Keratinocyte (primary cell): Measurements from ENCODE around the gene USH2A. TPM values are rescaled to one million over a fixed set of nuclear protein-coding genes. Genes with fewer than 3 reads are reported as not detected.

Experiments
- DNase-seq: peaks from one replicate; pipeline ENCODE4 v3.0.0-alpha.2; 2011; ENCODE audit warnings: low read depth, missing footprints, low spot score
- FAIRE-seq: peaks from 2 replicates; lab custom pipeline; 2011; peaks lifted over from hg19 to GRCh38; lab: Jason Lieb, UNC
- H2AFZ ChIP-seq: 2 replicates; pipeline ENCODE4 v1.6.0; 2012; ENCODE audit warnings: low read length, control low read depth, inconsistent platforms; ENCODE audit not compliant: control insufficient read depth
- H3K27ac ChIP-seq: 2 replicates; pipeline ENCODE4 v1.5.1; 2011; ENCODE audit warnings: low read length; ENCODE audit not compliant: control insufficient read depth, insufficient read depth
- H3K27me3 ChIP-seq: 3 replicates; pipeline ENCODE4 v1.6.0; 2011; ENCODE audit warnings: low read length; ENCODE audit not compliant: control insufficient read depth, insufficient read depth; ENCODE audit errors: extremely low read depth
- H3K36me3 ChIP-seq, 2 experiments: 2 replicates in 1 of 2; 3 replicates in 1 of 2; pipeline ENCODE4 v1.5.1; 2011; ENCODE audit warnings: low read length in 2 of 2, mild to moderate bottlenecking in 1 of 2; ENCODE audit not compliant: control insufficient read depth in 2 of 2, insufficient read depth in 2 of 2; ENCODE audit errors: extremely low read depth in 1 of 2
- H3K4me1 ChIP-seq: 3 replicates; pipeline ENCODE4 v1.5.1; 2011; ENCODE audit warnings: low read length; ENCODE audit not compliant: control insufficient read depth, insufficient read depth; ENCODE audit errors: extremely low read depth
- H3K4me2 ChIP-seq: 3 replicates; pipeline ENCODE4 v1.6.0; 2011; ENCODE audit warnings: low read depth, low read length; ENCODE audit not compliant: control insufficient read depth, insufficient read depth; ENCODE audit errors: extremely low read depth
- H3K4me3 ChIP-seq, 3 experiments: fragments of 200-600 bp in 1 of 3; sonication (generic) in 1 of 3; 2 replicates in 2 of 3; 3 replicates in 1 of 3; pipeline ENCODE4 v1.5.1; 2011 to 2016; ENCODE audit warnings: low read length in 3 of 3, mild to moderate bottlenecking in 3 of 3, control low read depth in 2 of 3, inconsistent platforms in 1 of 3, low read depth in 1 of 3, mixed read lengths in 1 of 3, mixed run types in 1 of 3, moderate library complexity in 1 of 3; ENCODE audit not compliant: control insufficient read depth in 2 of 3, insufficient read depth in 2 of 3; ENCODE audit errors: extremely low read depth in 1 of 3
- H3K79me2 ChIP-seq: 2 replicates; pipeline ENCODE4 v1.6.0; 2012; ENCODE audit warnings: low read length; ENCODE audit not compliant: control insufficient read depth, insufficient read depth
- H3K9ac ChIP-seq: 3 replicates; pipeline ENCODE4 v1.6.0; 2011; ENCODE audit warnings: low read length; ENCODE audit not compliant: control insufficient read depth, insufficient read depth; ENCODE audit errors: extremely low read depth
- H3K9me1 ChIP-seq: 3 replicates; pipeline ENCODE4 v1.6.0; 2011; ENCODE audit warnings: low read length; ENCODE audit not compliant: control insufficient read depth, insufficient read depth; ENCODE audit errors: extremely low read depth
- H3K9me3 ChIP-seq: 2 replicates; pipeline ENCODE4 v1.5.1; 2012; ENCODE audit warnings: low read depth, low read length; ENCODE audit not compliant: control insufficient read depth
- H4K20me1 ChIP-seq: 3 replicates; pipeline ENCODE4 v1.6.0; 2011; ENCODE audit warnings: low read length; ENCODE audit not compliant: control insufficient read depth, insufficient read depth; ENCODE audit errors: extremely low read depth
- EZH2 ChIP-seq: IDR thresholded peaks from one replicate; pipeline ENCODE4 v1.6.1; 2012; ENCODE audit warnings: inconsistent platforms, mild to moderate bottlenecking, low read length, moderate library complexity
- dilution Hi-C: fragments of 300-500 bp; cut with MboI; formaldehyde crosslinking; loops from one replicate; pipeline ENCODE4 v1.7.0; 2020; ENCODE audit warnings: low sequenced_read_pairs; ENCODE audit not compliant: extremely low pct_ligation_motif_present
- polyA plus RNA-seq, 5 experiments: library from polyadenylated mRNA; depleted of rRNA in 3 of 5; stranded (reverse) in 3 of 5; stranded (forward) in 1 of 5; unstranded in 1 of 5; fragments of >200 nt; gene quantifications; 1 replicate in 1 of 5; 2 replicates in 3 of 5; 3 replicates in 1 of 5; pipeline versions ENCODE4 v1.2.1 to v1.2.3, GENCODE V29; 2011 to 2012; ENCODE audit warnings: missing spikeins in 2 of 5, low read depth in 1 of 5, low replicate concordance in 1 of 5
- TF ChIP-seq, protein P1 (sequence below), 3 experiments: IDR thresholded peaks in 1 of 3; conservative IDR thresholded peaks in 1 of 3; optimal IDR thresholded peaks in 1 of 3; 2 replicates in 2 of 3; 3 replicates in 1 of 3; pipeline versions ENCODE3 to v1.5.1; 2011; ENCODE audit warnings: low read length in 3 of 3, mild to moderate bottlenecking in 3 of 3, moderate library complexity in 2 of 3, control low read depth in 1 of 3, inconsistent platforms in 1 of 3; ENCODE audit not compliant: insufficient read depth in 2 of 3; ENCODE audit errors: extremely low read depth in 1 of 3

USH2A gene
- polyA plus RNA-seq, 1 donor (not counting 4 experiments of a cell fraction or from before 2014, with no cell fraction given) = not detected

DNA sequence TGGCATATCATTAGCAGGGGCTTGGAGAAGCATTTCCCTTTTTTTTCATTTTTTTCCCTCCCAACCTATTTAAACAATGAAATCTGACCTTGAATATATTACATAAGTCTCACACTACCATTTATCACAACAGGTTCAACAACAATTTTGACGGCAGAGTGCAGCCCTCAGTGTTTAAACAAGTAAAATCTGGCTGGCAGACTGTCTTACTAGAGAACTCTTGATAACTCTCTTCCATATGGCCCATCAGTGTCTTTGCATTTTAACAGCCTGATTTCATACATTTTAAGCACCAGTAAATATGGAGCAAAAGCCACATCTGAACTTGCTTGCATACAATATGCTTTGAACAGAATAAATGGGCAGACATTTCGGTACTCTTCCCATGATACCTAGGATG is 643.1 kb downstream of the USH2A start:
- H3K9me3 ChIP-seq = no peaks in the 10 kb centered on the region
- H3K79me2 ChIP-seq = no peaks in the 10 kb centered on the region
- FAIRE-seq (no peak), DNase-seq (no peak)
- no peaks in the 10 kb centered on the region for H4K20me1 ChIP-seq
- no peak for TF ChIP-seq EZH2
- TF ChIP-seq, protein P1, sequence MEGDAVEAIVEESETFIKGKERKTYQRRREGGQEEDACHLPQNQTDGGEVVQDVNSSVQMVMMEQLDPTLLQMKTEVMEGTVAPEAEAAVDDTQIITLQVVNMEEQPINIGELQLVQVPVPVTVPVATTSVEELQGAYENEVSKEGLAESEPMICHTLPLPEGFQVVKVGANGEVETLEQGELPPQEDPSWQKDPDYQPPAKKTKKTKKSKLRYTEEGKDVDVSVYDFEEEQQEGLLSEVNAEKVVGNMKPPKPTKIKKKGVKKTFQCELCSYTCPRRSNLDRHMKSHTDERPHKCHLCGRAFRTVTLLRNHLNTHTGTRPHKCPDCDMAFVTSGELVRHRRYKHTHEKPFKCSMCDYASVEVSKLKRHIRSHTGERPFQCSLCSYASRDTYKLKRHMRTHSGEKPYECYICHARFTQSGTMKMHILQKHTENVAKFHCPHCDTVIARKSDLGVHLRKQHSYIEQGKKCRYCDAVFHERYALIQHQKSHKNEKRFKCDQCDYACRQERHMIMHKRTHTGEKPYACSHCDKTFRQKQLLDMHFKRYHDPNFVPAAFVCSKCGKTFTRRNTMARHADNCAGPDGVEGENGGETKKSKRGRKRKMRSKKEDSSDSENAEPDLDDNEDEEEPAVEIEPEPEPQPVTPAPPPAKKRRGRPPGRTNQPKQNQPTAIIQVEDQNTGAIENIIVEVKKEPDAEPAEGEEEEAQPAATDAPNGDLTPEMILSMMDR (optimal IDR thresholded peaks at IDR 0.05 in 1 of 3, IDR thresholded peaks at IDR 0.05 in 1 of 3, conservative IDR thresholded peaks at IDR 0.05 in 1 of 3; ENCODE audit: extremely low read depth in 1 of 3, insufficient read depth in 2 of 3, low read length in 3 of 3) = no peak
- H3K4me2 ChIP-seq = no peak overlapping the region
- dilution Hi-C loops = no loop called here
- no peak overlapping the region for H3K4me3 ChIP-seq
- H2AFZ ChIP-seq = no peak overlapping the region
- no peaks in the 10 kb centered on the region for H3K27me3 ChIP-seq
- no peak overlapping the region for H3K27ac ChIP-seq
- peaks cover 8% of the 10 kb centered on the region for H3K4me1 ChIP-seq
- no peaks in the 10 kb centered on the region for H3K9me1 ChIP-seq
- H3K9ac ChIP-seq = no peak overlapping the region
- no peaks in the 10 kb centered on the region for H3K36me3 ChIP-seq

DNA sequence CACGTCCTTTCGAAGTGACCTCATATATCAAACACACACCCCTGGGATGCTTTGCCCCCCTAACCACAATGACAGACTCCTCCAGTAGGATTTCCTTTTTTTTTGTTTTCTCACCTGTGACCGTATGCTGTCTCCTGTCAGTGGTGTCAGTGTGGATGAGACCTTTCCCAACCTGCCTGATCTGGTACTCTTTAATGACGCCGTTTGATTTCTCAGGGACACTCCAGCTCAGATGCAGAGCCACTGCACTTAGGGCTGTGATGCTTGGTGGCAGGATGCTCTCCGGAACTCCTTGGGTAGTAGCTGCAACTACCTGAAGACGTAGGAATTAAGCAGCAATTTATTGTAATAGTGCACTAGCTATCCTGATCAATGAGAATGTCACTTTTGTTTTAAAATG is 643.5 kb downstream of the USH2A start:
- H3K79me2 ChIP-seq = no peaks in the 10 kb centered on the region
- H2AFZ ChIP-seq = no peak overlapping the region
- H3K9ac ChIP-seq = no peak overlapping the region
- H3K9me1 ChIP-seq = no peaks in the 10 kb centered on the region
- dilution Hi-C loops = no loop called here
- H3K4me2 ChIP-seq = no peak overlapping the region
- TF ChIP-seq EZH2 = no peak
- TF ChIP-seq, protein P1 (optimal IDR thresholded peaks at IDR 0.05 in 1 of 3, IDR thresholded peaks at IDR 0.05 in 1 of 3, conservative IDR thresholded peaks at IDR 0.05 in 1 of 3; ENCODE audit: extremely low read depth in 1 of 3, insufficient read depth in 2 of 3, low read length in 3 of 3) = no peak
- H3K27ac ChIP-seq = no peak overlapping the region
- no peak overlapping the region for H3K4me3 ChIP-seq
- H3K9me3 ChIP-seq = no peaks in the 10 kb centered on the region
- peaks cover 8% of the 10 kb centered on the region for H3K4me1 ChIP-seq
- DNase-seq (no peak), FAIRE-seq (no peak)
- no peaks in the 10 kb centered on the region for H3K27me3 ChIP-seq
- H4K20me1 ChIP-seq = no peaks in the 10 kb centered on the region
- no peaks in the 10 kb centered on the region for H3K36me3 ChIP-seq
